HFFc6 (cell line): ENCODE data around the gene PTPRN2. TPM values are rescaled to one million over a fixed set of nuclear protein-coding genes. Genes with fewer than 3 reads are reported as not detected.

Experiments
- DNase-seq: peaks from one replicate; pipeline ENCODE4 v3.0.0-alpha.2; 2018
- H3K27ac Mint-ChIP-seq: 2 replicates; pipeline ENCODE4 v1.8.0; 2020; ENCODE audit warnings: mild to moderate bottlenecking, mixed read lengths
- H3K27me3 Mint-ChIP-seq: 2 replicates; pipeline ENCODE4 v1.8.0; 2021; ENCODE audit warnings: mild to moderate bottlenecking, moderate library complexity, mixed read lengths; ENCODE audit not compliant: insufficient read depth
- H3K36me3 Mint-ChIP-seq: 2 replicates; pipeline ENCODE4 v1.8.0; 2021; ENCODE audit warnings: low read depth, mixed read lengths
- H3K4me1 Mint-ChIP-seq: 2 replicates; pipeline ENCODE4 v1.8.0; 2020; ENCODE audit warnings: low read depth, mixed read lengths
- H3K4me3 Mint-ChIP-seq: 2 replicates; pipeline ENCODE4 v1.8.0; 2020; ENCODE audit warnings: mild to moderate bottlenecking, moderate library complexity, mixed read lengths
- H3K9me3 Mint-ChIP-seq: 2 replicates; pipeline ENCODE4 v1.8.0; 2020; ENCODE audit warnings: mild to moderate bottlenecking, mixed read lengths
- CTCF ChIP-seq: fragments of 200-600 bp; sonication (generic); IDR thresholded peaks from 2 replicates; pipeline ENCODE4 v1.5.0; 2021; ENCODE audit warnings: antibody characterized with exemption, mild to moderate bottlenecking
- total RNA-seq, 6 experiments: library from RNA; stranded (reverse); fragmentation: NEBNext Ultra II Directional; extraction: Animal tissue kit (Norgen Biotek cat#: 25700); gene quantifications; 2 replicates in 1 of 6; 3 replicates in 5 of 6; pipeline ENCODE4 v1.2.3, GENCODE V29; 2021

The PTPRN2 gene
- total RNA-seq, 6 experiments from 2014 or later = 0.05 to 0.27 (median 0.23) TPM

- H3K9me3 Mint-ChIP-seq = peaks cover 33% of the 10 kb centered on the region
- no peaks in the 10 kb centered on the region for H3K4me1 Mint-ChIP-seq
- DNase-seq = no peak
- H3K27ac Mint-ChIP-seq = no peak overlapping the region
- H3K27me3 Mint-ChIP-seq = peaks cover 2% of the 10 kb centered on the region
- H3K4me3 Mint-ChIP-seq = no peak overlapping the region
- no peak for TF ChIP-seq CTCF
- H3K36me3 Mint-ChIP-seq = peaks cover 5% of the 10 kb centered on the region; the same call in 1 of the 2 replicates
Measured at GRCh38 chr7:157620616-157621015, 967.0 kb downstream of the PTPRN2 start.

- peaks cover 2% of the 10 kb centered on the region for H3K27me3 Mint-ChIP-seq
- H3K27ac Mint-ChIP-seq = no peak overlapping the region
- TF ChIP-seq CTCF = no peak
- H3K4me3 Mint-ChIP-seq = no peak overlapping the region
- peaks cover 5% of the 10 kb centered on the region; the same call in 1 of the 2 replicates for H3K36me3 Mint-ChIP-seq
- no peaks in the 10 kb centered on the region for H3K4me1 Mint-ChIP-seq
- H3K9me3 Mint-ChIP-seq = peaks cover 33% of the 10 kb centered on the region
- no peak for DNase-seq
Measured at GRCh38 chr7:157619753-157620525, 967.7 kb downstream of the PTPRN2 start.

- peaks cover 5% of the 10 kb centered on the region; the same call in 1 of the 2 replicates for H3K36me3 Mint-ChIP-seq
Measured at GRCh38 chr7:157618823-157619606, 968.6 kb downstream of the PTPRN2 start.

GRCh38 chr7:157618091-157618726 lies 969.4 kb downstream of the PTPRN2 start:
- no peak for DNase-seq
- Mint-ChIP-seq H3K27me3 (peaks cover 2% of the 10 kb centered on the region), H3K27ac (no peak overlapping the region), H3K4me3 (no peak overlapping the region), H3K4me1 (no peaks in the 10 kb centered on the region), H3K9me3 (peaks cover 29% of the 10 kb centered on the region), H3K36me3 (peaks cover 5% of the 10 kb centered on the region; the same call in 1 of the 2 replicates)
- TF ChIP-seq CTCF = no peak

More at GRCh38 chr7:157618823-157619606, 968.6 kb downstream of the PTPRN2 start:
- H3K9me3 Mint-ChIP-seq = peaks cover 37% of the 10 kb centered on the region
- H3K27me3 Mint-ChIP-seq = peaks cover 2% of the 10 kb centered on the region
- H3K27ac Mint-ChIP-seq = no peak overlapping the region
- TF ChIP-seq CTCF = no peak
- no peaks in the 10 kb centered on the region for H3K4me1 Mint-ChIP-seq
- DNase-seq = no peak
- H3K4me3 Mint-ChIP-seq = no peak overlapping the region

- H3K4me3 Mint-ChIP-seq = no peak overlapping the region
- peaks cover 31% of the 10 kb centered on the region for H3K9me3 Mint-ChIP-seq
- peaks cover 5% of the 10 kb centered on the region for H3K36me3 Mint-ChIP-seq
- no peak for DNase-seq
- H3K27me3 Mint-ChIP-seq = peaks cover 2% of the 10 kb centered on the region
- no peak overlapping the region for H3K27ac Mint-ChIP-seq
- no peaks in the 10 kb centered on the region for H3K4me1 Mint-ChIP-seq
- TF ChIP-seq CTCF = no peak
Measured at GRCh38 chr7:157617401-157617800, 970.2 kb downstream of the PTPRN2 start.
